Fibroblast of skin of left biceps (primary cell): ENCODE measurements around the gene ELN.
"Not testable (repeated sequence)": the region's sequence is repeated elsewhere in the genome, so short reads cannot be mapped to it uniquely, and the experiment has no call there.

Experiments used
- DNase-seq, 2 experiments: peaks; one replicate each; pipeline ENCODE4 v3.0.0-alpha.2; 2013; ENCODE audit warnings: low read depth in 2 of 2

ELN gene

GRCh38 chr7:74027683-74028320 lies at the start of gene ELN:
TSS of gene ELN (plus strand) at chr7:74028173. CDS start at chr7:74028188, 15 bp downstream.
- peak; percentile 56 for DNase-seq

- DNase-seq, result peak; percentile 34 to 48
These were observed 49.1 kb upstream of the ELN start for GRCh38 chr7:73978661-73979563.

- DNase-seq, result not testable (repeated sequence)
These were observed 48.3 kb upstream of the ELN start for GRCh38 chr7:73979656-73980055.

- DNase-seq, result no peak
These were observed 47.8 kb upstream of the ELN start for GRCh38 chr7:73980206-73980605.

GRCh38 chr7:73981933-73982332 lies 46.0 kb upstream of the ELN start:
- DNase-seq, result no peak

- no peak for DNase-seq
These were observed 44.4 kb upstream of the ELN start for GRCh38 chr7:73983437-73984164.

- DNase-seq, result no peak
These were observed 43.3 kb upstream of the ELN start for GRCh38 chr7:73984481-73985205.

GRCh38 chr7:73985737-73986141 lies 42.2 kb upstream of the ELN start:
- no peak for DNase-seq

GRCh38 chr7:73986158-73986631 lies 41.8 kb upstream of the ELN start:
- DNase-seq, result no peak

- DNase-seq, result no peak
These were observed 40.7 kb upstream of the ELN start for GRCh38 chr7:73987298-73987697.

- DNase-seq, result no peak
These were observed 39.8 kb upstream of the ELN start for GRCh38 chr7:73988197-73988596.

- no peak for DNase-seq
These were observed 36.4 kb upstream of the ELN start for GRCh38 chr7:73991522-73992100.

- peak in 1 of 2 experiments; percentile 45 for DNase-seq
These were observed 35.8 kb upstream of the ELN start for GRCh38 chr7:73992101-73992562.

GRCh38 chr7:73994023-73994422 lies 34.0 kb upstream of the ELN start:
- no peak for DNase-seq

GRCh38 chr7:73994761-73995160 lies 33.2 kb upstream of the ELN start:
- no peak for DNase-seq

- no peak for DNase-seq
These were observed 32.6 kb upstream of the ELN start for GRCh38 chr7:73995330-73995729.

GRCh38 chr7:73995821-73996511 lies 32.0 kb upstream of the ELN start:
- DNase-seq, result no peak

- DNase-seq, result no peak
These were observed 30.9 kb upstream of the ELN start for GRCh38 chr7:73997056-73997455.

- peak in 1 of 2 experiments; percentile 34 for DNase-seq
These were observed 28.1 kb upstream of the ELN start for GRCh38 chr7:73999664-74000435.
